GM21515 (cell line): ENCODE data around the gene LCOR.
A peak's percentile ranks its signal among the peaks of the same experiment; 100 is the strongest.
"Not testable (repeated sequence)": the region's sequence is repeated elsewhere in the genome, so short reads cannot be mapped to it uniquely, and the experiment has no call there.

Source experiments
- ATAC-seq: cut with Tn5 transposase; IDR thresholded peaks from one replicate; pipeline ENCODE4 v1.9.1; 2021; ENCODE audit not compliant: unreplicated experiment

Gene LCOR

GRCh38 chr10:96831867-96832720, at the start of gene LCOR:
Gene LCOR (plus strand): TSS chr10:96832298. CDS start chr10:96949058, 116,760 bp downstream.
- peak; percentile 58 for ATAC-seq

GRCh38 chr10:96784253-96784652, 47.8 kb upstream of the LCOR start:
- no peak for ATAC-seq

DNA sequence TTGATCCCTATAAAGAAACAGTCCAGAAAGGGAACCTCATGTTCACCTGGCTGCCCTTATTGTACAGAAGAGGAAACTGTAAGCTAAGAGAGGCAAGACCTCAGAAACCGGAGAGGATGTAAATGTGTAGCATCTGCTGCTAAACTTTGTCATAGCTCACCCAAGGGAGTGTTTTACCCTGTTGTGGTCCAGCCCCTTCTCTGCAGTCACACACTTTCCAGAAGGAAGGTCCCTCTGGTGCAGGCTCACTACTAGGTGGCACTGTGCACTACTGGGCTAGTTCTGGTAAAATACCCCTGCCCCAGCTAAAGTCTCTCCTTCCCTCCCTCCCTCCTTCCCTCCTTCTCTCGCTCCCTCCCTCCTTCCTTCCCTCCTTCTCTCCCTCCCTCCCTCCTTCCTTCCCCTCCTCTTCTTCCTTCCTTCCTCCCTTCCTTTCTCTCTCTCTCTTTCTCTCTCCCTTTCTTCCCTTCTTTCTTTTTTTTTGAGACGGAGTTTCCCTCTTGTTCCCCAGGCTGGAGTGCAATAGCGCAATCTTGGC, 42.5 kb upstream of the LCOR start:
- peak; percentile 92 for ATAC-seq

GRCh38 chr10:96791902-96792301, 40.2 kb upstream of the LCOR start:
- no peak for ATAC-seq

GRCh38 chr10:96794836-96795733, 37.0 kb upstream of the LCOR start:
- no peak for ATAC-seq

DNA sequence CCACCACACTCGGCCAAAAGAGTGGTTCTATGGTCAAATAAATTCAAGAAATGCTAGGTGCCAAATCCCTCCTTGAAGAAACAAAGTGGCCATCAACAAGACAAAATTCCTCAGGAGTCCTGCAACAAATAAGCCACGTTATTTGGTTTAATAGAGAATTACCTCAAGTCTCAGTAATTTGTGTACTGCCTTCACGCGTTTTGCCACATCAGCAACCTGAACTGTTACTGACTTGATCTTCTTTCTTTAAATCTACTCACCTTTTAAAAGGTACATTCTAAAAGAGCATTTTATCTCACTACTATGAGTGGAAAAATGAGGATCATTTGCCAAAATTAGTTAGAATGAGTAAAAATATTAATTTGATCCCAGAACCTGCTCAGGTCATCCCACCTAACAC, 34.6 kb upstream of the LCOR start:
- no peak for ATAC-seq

- no peak for ATAC-seq
These were observed 28.8 kb upstream of the LCOR start for GRCh38 chr10:96803288-96803664.

DNA sequence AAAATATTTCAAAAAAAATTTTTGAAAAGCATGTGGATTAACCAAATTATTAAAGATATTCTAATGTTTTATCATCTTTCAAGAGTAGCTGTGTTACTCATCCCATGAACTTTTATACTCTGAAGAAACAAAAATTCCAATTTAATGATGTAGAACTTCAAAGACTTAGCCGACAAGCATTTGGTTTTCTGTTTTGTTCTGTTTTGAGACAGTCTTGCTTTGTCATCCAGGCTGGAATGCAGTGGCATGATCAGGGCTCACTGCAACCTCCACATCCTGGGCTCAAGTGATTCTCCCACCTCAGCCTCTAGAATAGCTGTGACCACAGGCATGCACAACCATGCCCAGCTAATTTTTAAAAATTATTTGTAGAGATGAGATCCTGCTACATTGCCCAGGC, 17.8 kb upstream of the LCOR start:
- ATAC-seq: no peak

DNA sequence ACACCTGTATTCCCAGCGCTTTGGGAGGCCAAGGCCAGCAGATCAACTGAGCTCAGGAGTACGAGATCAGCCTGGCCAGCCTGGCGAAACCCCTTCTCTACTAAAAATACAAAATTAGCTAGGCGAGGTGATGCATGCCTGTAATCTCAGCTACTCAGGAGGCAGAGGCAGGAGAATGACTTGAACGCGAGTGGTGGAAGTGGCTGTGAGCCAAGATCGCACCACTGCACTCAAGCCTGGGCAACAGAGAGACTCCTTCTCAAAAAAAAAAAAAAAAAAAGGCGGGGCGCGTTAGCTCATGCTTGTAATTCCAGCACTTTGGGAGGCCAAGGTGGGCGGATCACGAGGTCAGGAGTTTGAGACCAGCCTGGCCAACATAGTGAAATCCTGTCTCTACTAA, 13.1 kb upstream of the LCOR start:
- not testable (repeated sequence) for ATAC-seq

GRCh38 chr10:96820765-96821164, 11.3 kb upstream of the LCOR start:
- ATAC-seq: no peak

DNA sequence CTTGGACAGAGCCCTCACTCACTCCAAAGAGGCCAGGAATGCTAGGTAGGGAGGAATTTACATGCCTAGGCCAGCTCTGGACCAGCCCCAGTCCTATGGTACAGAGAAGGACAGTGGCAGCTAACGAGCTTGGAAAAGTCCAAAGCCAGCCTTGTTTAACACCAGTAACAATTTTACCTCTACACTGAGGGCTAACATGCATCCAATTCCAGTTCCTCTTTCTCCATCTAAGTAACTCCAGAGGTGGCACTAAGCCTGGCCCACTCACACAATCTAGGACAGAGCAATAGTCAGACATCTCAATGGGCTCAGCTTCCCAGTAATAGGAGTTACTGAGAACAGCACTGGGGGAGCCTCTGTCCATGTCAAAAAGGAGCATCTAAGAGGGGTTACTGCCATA, 5.7 kb upstream of the LCOR start:
- no peak for ATAC-seq

DNA sequence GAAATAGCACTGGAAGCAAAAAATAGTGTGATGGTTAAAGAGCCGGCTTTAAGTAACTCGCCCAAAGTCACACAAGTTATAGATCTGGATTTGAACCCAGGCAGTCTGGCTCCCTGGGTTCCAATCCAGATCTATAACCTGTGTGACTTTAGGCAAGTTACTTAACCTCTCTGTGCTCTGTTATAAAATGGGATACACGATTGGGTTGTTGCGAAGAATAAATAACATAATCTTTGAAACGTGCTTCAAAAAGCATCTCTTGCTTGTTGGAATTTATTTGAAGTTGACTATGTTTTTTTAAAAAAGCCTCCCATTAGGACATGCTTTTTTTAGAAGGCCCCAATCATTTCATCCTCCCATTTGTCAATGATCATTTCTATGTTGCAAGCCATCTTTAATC, 3.5 kb upstream of the LCOR start:
- no peak for ATAC-seq

- no peak for ATAC-seq
These were observed 2.9 kb upstream of the LCOR start for GRCh38 chr10:96829029-96829773.

- no peak for ATAC-seq
These were observed 1.4 kb upstream of the LCOR start for GRCh38 chr10:96830511-96831199.

GRCh38 chr10:96831200-96831866, 765 bp upstream of the LCOR start:
- no peak for ATAC-seq

DNA sequence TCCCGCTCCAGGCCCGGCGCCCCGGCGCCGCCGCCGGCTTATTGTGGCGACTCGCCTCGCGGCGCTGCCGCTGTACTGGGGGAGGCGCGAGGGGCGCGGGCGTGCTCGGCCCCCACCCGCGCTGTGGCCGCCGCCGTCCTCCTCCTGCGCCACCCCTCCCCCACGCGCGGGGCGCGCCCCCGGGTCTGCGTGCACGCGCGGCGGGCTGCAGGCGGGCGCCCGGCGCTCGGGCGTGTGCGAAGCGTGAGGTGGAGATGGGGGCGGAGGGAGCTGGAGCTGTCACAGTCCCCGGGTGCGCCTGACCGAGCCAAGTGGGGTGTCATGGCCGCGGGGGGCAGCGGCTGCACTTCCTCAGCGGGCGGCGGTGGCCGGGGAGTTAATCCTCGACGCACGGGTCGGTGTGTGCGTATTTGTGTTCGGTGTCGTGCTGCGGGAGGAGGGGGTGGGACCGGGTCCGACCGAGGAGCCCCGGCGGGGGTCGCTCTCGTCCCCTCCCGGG, 672 bp downstream of the LCOR start:
- peak; percentile 63 for ATAC-seq

DNA sequence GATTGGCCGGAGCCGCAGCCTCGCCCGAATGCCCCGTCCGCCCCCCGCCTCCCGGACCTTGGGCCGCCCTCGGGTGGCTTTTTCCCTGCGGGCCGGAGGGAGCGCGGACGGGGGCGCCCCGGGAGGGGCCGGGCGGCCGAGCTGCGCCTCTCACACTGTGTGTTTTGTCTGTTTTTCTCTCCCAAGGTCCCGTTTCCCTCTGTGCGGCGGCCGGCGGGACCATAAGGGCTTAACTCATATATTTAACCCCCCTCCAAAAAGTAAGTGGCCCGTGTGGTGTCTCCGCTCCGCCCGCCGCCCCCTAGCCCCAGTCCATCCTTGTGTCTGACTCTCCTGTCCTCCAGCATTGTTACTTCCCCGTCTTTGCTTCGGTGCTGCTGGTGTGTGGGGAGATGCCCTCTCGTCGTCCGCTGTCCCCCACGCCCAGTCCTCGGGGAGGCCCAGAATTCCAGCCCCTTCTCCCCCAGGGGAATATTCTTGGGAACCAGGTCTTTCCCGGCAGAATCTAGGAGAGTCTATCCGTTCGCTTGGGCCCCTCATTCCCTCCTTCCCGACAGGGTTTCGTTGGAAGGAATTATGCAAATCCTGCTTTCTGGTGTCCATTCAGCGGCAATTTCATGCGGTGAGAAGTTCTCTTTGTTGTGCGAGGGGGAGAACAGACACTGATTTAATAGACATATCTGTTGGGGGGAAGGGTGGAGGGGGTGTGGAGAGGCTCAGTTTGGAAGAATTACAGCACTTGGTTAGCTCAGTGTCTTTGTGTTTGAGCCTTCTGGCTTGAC, 1.3 kb downstream of the LCOR start:
- ATAC-seq: no peak

GRCh38 chr10:96834120-96834519, 2.0 kb downstream of the LCOR start:
- ATAC-seq: no peak

DNA sequence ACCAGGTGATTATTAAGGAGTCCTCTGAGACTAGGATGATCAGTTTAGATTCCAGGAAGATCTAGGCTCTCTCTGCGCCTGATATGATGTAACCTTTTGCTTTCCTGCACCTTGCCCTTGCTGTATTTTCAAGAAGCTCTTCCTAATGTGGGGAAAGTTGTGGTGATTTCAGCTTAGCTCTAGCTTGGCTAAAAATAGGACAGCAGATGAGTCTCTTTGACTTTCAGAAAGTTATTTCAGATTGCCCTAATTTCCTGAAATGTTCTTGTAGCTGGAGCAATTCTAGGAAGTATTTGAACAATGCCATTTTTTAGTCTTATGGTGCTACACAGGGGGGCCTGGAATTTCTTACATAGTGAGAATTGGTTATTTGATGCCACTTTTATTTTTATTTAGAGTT, 3.8 kb downstream of the LCOR start:
- ATAC-seq: no peak
